ENCODE measurements around the gene CCNC.

DNA sequence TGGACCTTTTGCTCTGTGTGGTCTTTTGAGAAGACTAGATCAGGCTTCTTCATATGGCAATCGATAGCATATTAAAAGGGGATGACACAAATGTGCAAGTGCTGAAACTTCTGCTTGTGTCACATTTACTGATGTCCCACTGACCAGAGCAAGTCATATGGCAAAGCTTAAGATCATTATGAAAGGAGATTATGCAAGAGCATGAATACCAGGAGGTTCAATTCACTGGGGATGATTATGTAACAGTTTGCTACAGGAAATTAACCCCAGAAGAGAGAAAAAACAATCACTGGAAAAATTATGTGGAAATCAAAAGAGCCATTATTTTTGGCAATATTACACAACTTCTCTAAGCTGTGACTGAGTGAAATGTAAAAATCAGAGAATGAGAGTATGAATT, 24.4 kb upstream of the CCNC start:
- TF ChIP-seq, protein P1, sequence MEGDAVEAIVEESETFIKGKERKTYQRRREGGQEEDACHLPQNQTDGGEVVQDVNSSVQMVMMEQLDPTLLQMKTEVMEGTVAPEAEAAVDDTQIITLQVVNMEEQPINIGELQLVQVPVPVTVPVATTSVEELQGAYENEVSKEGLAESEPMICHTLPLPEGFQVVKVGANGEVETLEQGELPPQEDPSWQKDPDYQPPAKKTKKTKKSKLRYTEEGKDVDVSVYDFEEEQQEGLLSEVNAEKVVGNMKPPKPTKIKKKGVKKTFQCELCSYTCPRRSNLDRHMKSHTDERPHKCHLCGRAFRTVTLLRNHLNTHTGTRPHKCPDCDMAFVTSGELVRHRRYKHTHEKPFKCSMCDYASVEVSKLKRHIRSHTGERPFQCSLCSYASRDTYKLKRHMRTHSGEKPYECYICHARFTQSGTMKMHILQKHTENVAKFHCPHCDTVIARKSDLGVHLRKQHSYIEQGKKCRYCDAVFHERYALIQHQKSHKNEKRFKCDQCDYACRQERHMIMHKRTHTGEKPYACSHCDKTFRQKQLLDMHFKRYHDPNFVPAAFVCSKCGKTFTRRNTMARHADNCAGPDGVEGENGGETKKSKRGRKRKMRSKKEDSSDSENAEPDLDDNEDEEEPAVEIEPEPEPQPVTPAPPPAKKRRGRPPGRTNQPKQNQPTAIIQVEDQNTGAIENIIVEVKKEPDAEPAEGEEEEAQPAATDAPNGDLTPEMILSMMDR (IDR thresholded peaks at IDR 0.05), result no peak
- TF ChIP-seq POLR2A (IDR thresholded peaks at IDR 0.05), result no peak
